NCI-H446 (cell line): ENCODE measurements around the gene TPRA1.

Experiments used
- DNase-seq, 2 experiments: peaks; one replicate each; lab custom pipeline; 2025; lab: John Stamatoyannopoulos, UW

The TPRA1 gene

GRCh38 chr3:127560051-127560787 is 30.3 kb downstream of the TPRA1 start:
- no peak for DNase-seq

GRCh38 chr3:127556565-127556964 is 34.0 kb downstream of the TPRA1 start:
- DNase-seq, result no peak

GRCh38 chr3:127555108-127555507 is 35.4 kb downstream of the TPRA1 start:
- DNase-seq, result no peak

GRCh38 chr3:127552038-127552437 is 38.5 kb downstream of the TPRA1 start:
- no peak for DNase-seq

- DNase-seq, result no peak
Measured at GRCh38 chr3:127551178-127551577, 39.4 kb downstream of the TPRA1 start.

- DNase-seq, result no peak
Measured at GRCh38 chr3:127550468-127551157, 39.9 kb downstream of the TPRA1 start.

- DNase-seq, result no peak
Measured at GRCh38 chr3:127549826-127550467, 40.6 kb downstream of the TPRA1 start.

- peak; percentile 37 to 76 for DNase-seq
Measured at GRCh38 chr3:127547761-127548605, 42.5 kb downstream of the TPRA1 start.

GRCh38 chr3:127546970-127547733 is 43.4 kb downstream of the TPRA1 start:
- no peak for DNase-seq

GRCh38 chr3:127546554-127546953 is 44.0 kb downstream of the TPRA1 start:
- DNase-seq, result no peak

- no peak for DNase-seq
Measured at GRCh38 chr3:127545711-127546457, 44.6 kb downstream of the TPRA1 start.

- DNase-seq, result no peak
Measured at GRCh38 chr3:127545216-127545615, 45.3 kb downstream of the TPRA1 start.

GRCh38 chr3:127544803-127545201 is 45.7 kb downstream of the TPRA1 start:
- peak in 1 of 2 experiments; percentile 60 for DNase-seq

GRCh38 chr3:127544192-127544802 is 46.2 kb downstream of the TPRA1 start:
- peak; percentile 36 to 75 for DNase-seq

- DNase-seq, result no peak
Measured at GRCh38 chr3:127543441-127543840, 47.1 kb downstream of the TPRA1 start.

GRCh38 chr3:127542441-127542952 is 48.0 kb downstream of the TPRA1 start:
- no peak for DNase-seq

GRCh38 chr3:127541320-127541719 is 49.2 kb downstream of the TPRA1 start:
- no peak for DNase-seq

- no peak for DNase-seq
Measured at GRCh38 chr3:127539366-127540060, 51.0 kb downstream of the TPRA1 start.

- DNase-seq, result no peak
Measured at GRCh38 chr3:127538569-127538968, 52.0 kb downstream of the TPRA1 start.
